Chondrocyte (in vitro differentiated cells): ENCODE data around the gene NGEF. TPM values are rescaled to one million over a fixed set of nuclear protein-coding genes. Genes with fewer than 3 reads are reported as not detected.
A peak's percentile ranks its signal among the peaks of the same experiment; 100 is the strongest.

ENCODE experiments used
- DNase-seq: peaks from one replicate; pipeline ENCODE4 v3.0.0; 2021; ENCODE audit warnings: mixed read lengths, low spot score
- H3K27ac Mint-ChIP-seq: one replicate; pipeline ENCODE4 v1.8.0; 2021; ENCODE audit warnings: mild to moderate bottlenecking, moderate library complexity, mixed read lengths; ENCODE audit not compliant: unreplicated experiment
- H3K27me3 Mint-ChIP-seq: 2 replicates; pipeline ENCODE4 v1.8.0; 2021; ENCODE audit warnings: low read depth, mixed read lengths
- H3K36me3 Mint-ChIP-seq: 2 replicates; pipeline ENCODE4 v1.8.0; 2021; ENCODE audit warnings: low read depth, mixed read lengths
- H3K4me1 Mint-ChIP-seq: 2 replicates; pipeline ENCODE4 v1.8.0; 2021; ENCODE audit warnings: low read depth, mild to moderate bottlenecking, mixed read lengths
- H3K4me3 Mint-ChIP-seq: one replicate; pipeline ENCODE4 v1.8.0; 2021; ENCODE audit warnings: mild to moderate bottlenecking, moderate library complexity, mixed read lengths; ENCODE audit not compliant: unreplicated experiment
- H3K9me3 Mint-ChIP-seq: 2 replicates; pipeline ENCODE4 v1.8.0; 2021; ENCODE audit warnings: low read depth, mixed read lengths
- CTCF ChIP-seq: fragments of 200-600 bp; sonication (generic); IDR thresholded peaks from 2 replicates; pipeline ENCODE4 v1.5.0; 2021; ENCODE audit warnings: antibody characterized with exemption, mild to moderate bottlenecking, moderate library complexity
- total RNA-seq: library from RNA; stranded (reverse); gene quantifications from 3 replicates; pipeline ENCODE4 v1.2.1, GENCODE V29; 2021

Gene NGEF
- total RNA-seq, 1 donor from 2014 or later: 0.10 TPM

DNA sequence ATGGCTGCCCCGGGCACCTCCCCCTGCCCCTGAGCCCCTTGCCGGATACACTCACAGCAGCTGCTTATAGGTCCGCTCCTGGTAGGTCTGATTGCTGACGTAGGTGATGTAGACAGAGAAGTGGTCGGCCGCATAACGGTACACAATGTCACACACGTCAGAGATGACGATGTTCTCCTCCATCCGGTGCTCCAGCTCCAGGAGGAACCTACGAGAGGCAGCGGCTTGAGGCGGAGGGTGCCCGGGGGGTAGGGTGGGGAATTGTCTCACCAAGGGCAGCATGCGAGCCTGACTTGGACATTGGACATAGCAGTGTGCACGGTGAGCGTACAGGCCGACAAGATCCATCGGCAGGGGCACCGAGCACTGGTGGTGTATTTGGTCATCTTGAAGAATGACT is 120.2 kb downstream of the NGEF start:
- DNase-seq: peak; percentile 85
- Mint-ChIP-seq H3K27ac (no peak overlapping the region), H3K4me1 (peaks cover 14% of the 10 kb centered on the region), H3K36me3 (no peaks in the 10 kb centered on the region), H3K4me3 (no peak overlapping the region), H3K9me3 (no peaks in the 10 kb centered on the region), H3K27me3 (peaks cover 2% of the 10 kb centered on the region)
- no peak for TF ChIP-seq CTCF

DNA sequence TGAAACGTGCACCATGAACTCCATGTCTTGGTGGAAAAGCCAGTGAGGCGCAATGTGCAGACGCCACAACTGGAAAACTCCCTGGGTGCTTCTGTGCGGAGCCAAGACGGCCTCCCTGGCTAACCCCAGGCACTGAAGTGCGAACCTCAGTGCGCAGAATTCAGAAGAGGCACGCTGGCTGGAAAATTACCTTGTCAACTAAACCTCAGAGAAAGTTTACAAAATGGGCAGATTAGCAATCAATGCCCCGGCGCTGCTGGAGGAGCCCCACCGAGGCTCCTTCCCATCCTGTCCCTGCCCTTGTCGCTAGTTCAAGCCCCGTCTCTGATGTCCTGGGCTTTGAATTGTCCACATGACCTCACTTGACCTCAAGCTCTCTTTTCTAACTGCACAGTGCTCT is 120.8 kb downstream of the NGEF start:
- Mint-ChIP-seq H3K4me1 (peaks cover 14% of the 10 kb centered on the region), H3K4me3 (no peak overlapping the region), H3K9me3 (no peaks in the 10 kb centered on the region), H3K27me3 (peaks cover 2% of the 10 kb centered on the region), H3K27ac (no peak overlapping the region), H3K36me3 (no peaks in the 10 kb centered on the region)
- DNase-seq: peak; percentile 30
- no peak for TF ChIP-seq CTCF

DNA sequence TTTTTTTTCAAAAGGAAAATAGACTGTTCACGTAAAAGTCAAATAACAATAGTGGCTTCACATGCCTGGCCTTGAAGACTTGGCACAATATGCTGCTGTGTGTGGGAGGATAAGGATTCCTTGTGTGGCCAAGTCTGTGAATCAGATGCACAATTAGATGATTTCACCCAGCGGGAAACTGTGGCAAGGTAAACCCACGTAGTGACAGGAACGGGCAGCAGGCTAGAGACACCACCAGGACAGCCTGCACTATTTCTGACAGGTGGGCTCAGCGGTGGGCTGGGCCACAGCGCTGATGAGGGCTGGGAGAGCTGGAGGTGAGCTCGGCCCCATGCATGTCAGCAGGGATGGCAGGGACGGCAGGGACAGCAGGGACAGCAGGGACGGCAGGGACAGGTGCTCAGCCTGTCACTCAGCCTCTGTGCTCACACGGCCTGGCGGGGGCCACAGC is 121.4 kb downstream of the NGEF start:
- H3K4me3 Mint-ChIP-seq: no peak overlapping the region
- H3K27me3 Mint-ChIP-seq: peaks cover 2% of the 10 kb centered on the region
- TF ChIP-seq CTCF: no peak
- peak; percentile 63 for DNase-seq
- no peaks in the 10 kb centered on the region for H3K9me3 Mint-ChIP-seq
- no peaks in the 10 kb centered on the region for H3K36me3 Mint-ChIP-seq
- H3K4me1 Mint-ChIP-seq: peaks cover 14% of the 10 kb centered on the region
- no peak overlapping the region for H3K27ac Mint-ChIP-seq

- H3K36me3 Mint-ChIP-seq: no peaks in the 10 kb centered on the region
- DNase-seq: peak; percentile 92
- TF ChIP-seq CTCF: no peak
- H3K9me3 Mint-ChIP-seq: no peaks in the 10 kb centered on the region
- H3K4me1 Mint-ChIP-seq: peaks cover 14% of the 10 kb centered on the region
- no peak overlapping the region for H3K4me3 Mint-ChIP-seq
- H3K27me3 Mint-ChIP-seq: peaks cover 4% of the 10 kb centered on the region
- H3K27ac Mint-ChIP-seq: peak overlapping the region; percentile 32
Observed at GRCh38 chr2:232890896-232891601, 122.0 kb downstream of the NGEF start.

GRCh38 chr2:232890536-232890895 is 122.5 kb downstream of the NGEF start:
- DNase-seq: peak; percentile 50
- peaks cover 14% of the 10 kb centered on the region for H3K4me1 Mint-ChIP-seq
- peaks cover 5% of the 10 kb centered on the region for H3K27me3 Mint-ChIP-seq
- no peaks in the 10 kb centered on the region for H3K36me3 Mint-ChIP-seq
- no peak for TF ChIP-seq CTCF
- H3K27ac Mint-ChIP-seq: no peak overlapping the region
- H3K9me3 Mint-ChIP-seq: no peaks in the 10 kb centered on the region
- no peak overlapping the region for H3K4me3 Mint-ChIP-seq
